DND-41 (cell line): ENCODE measurements around the gene GPR146.

Source experiments
- ATAC-seq: fragments of 200-7000 bp; cut with Tn5 transposase; 3 replicates; pipeline ENCODE4 v1.9.1; 2021; ENCODE audit warnings: low read depth; ENCODE audit not compliant: insufficient read depth
- DNase-seq: peaks from one replicate; pipeline ENCODE4 v3.0.0-alpha.2; 2020
- H2AFZ ChIP-seq: 2 replicates; pipeline ENCODE4 v1.6.0; 2012; ENCODE audit warnings: low read depth, low read length
- H3K27ac ChIP-seq: 2 replicates; pipeline ENCODE4 v1.5.1; 2012; ENCODE audit warnings: low read length, inconsistent platforms
- H3K27me3 ChIP-seq: fragments of 200-600 bp; sonication (generic); 2 replicates; pipeline ENCODE4 v1.6.0; 2012; ENCODE audit warnings: low read length, mild to moderate bottlenecking, inconsistent platforms; ENCODE audit not compliant: insufficient read depth, poor library complexity
- H3K36me3 ChIP-seq: 2 replicates; pipeline ENCODE4 v1.5.1; 2012; ENCODE audit warnings: low read length, inconsistent platforms; ENCODE audit not compliant: insufficient read depth
- H3K4me1 ChIP-seq: 2 replicates; pipeline ENCODE4 v1.5.1; 2012; ENCODE audit warnings: mild to moderate bottlenecking, low read length; ENCODE audit not compliant: insufficient read depth
- H3K4me2 ChIP-seq: 2 replicates; pipeline ENCODE4 v1.6.0; 2012; ENCODE audit warnings: mild to moderate bottlenecking, moderate library complexity, low read length, inconsistent platforms; ENCODE audit not compliant: insufficient read depth
- H3K4me3 ChIP-seq, 2 experiments: fragments of 200-600 bp in 1 of 2; shearing (Covaris generic) in 1 of 2; 2 replicates each; pipeline ENCODE4 v1.5.1; 2012 to 2016; ENCODE audit warnings: inconsistent platforms in 2 of 2, low read length in 2 of 2, mild to moderate bottlenecking in 2 of 2, low read depth in 1 of 2, moderate library complexity in 1 of 2
- H3K79me2 ChIP-seq: 2 replicates; pipeline ENCODE4 v1.6.0; 2012; ENCODE audit warnings: low read length, inconsistent platforms; ENCODE audit not compliant: insufficient read depth
- H3K9ac ChIP-seq: 2 replicates; pipeline ENCODE4 v1.6.0; 2012; ENCODE audit warnings: low read depth, mild to moderate bottlenecking, inconsistent platforms, low read length, moderate library complexity
- H3K9me3 ChIP-seq: 2 replicates; pipeline ENCODE4 v1.5.1; 2012; ENCODE audit warnings: low read length, moderate library complexity, mild to moderate bottlenecking, inconsistent platforms; ENCODE audit not compliant: insufficient read depth, severe bottlenecking
- H4K20me1 ChIP-seq: 2 replicates; pipeline ENCODE4 v1.6.0; 2012; ENCODE audit warnings: low read length; ENCODE audit not compliant: insufficient read depth
- CTCF ChIP-seq: IDR thresholded peaks from 2 replicates; pipeline ENCODE4 v1.5.1; 2012; ENCODE audit warnings: borderline replicate concordance, low read length, moderate library complexity, mild to moderate bottlenecking; ENCODE audit not compliant: poor library complexity, severe bottlenecking; ENCODE audit errors: extremely low read depth
- EZH2 ChIP-seq: IDR thresholded peaks from 3 replicates; pipeline ENCODE4 v1.6.1; 2012; ENCODE audit warnings: borderline replicate concordance, low read depth, mild to moderate bottlenecking, moderate library complexity, low read length, inconsistent platforms; ENCODE audit not compliant: severe bottlenecking

The GPR146 gene

GRCh38 chr7:1074593-1075431 lies 30.5 kb downstream of the GPR146 start:
- Histone ChIP-seq H3K36me3 (no peaks in the 10 kb centered on the region), H3K27ac (no peak overlapping the region), H3K4me3 (no peak overlapping the region), H4K20me1 (peaks cover 22% of the 10 kb centered on the region), H3K4me1 (no peaks in the 10 kb centered on the region), H3K79me2 (no peaks in the 10 kb centered on the region), H3K27me3 (no peaks in the 10 kb centered on the region), H2AFZ (no peak overlapping the region), H3K9me3 (peaks cover 7% of the 10 kb centered on the region), H3K4me2 (no peak overlapping the region), H3K9ac (no peak overlapping the region)
- TF ChIP-seq EZH2 (no peak), CTCF (no peak)
- DNase-seq: no peak
- ATAC-seq: no peak

GRCh38 chr7:1076184-1077072 lies 32.1 kb downstream of the GPR146 start:
- Histone ChIP-seq H4K20me1 (peaks cover 34% of the 10 kb centered on the region), H3K9me3 (no peaks in the 10 kb centered on the region), H3K79me2 (no peaks in the 10 kb centered on the region), H2AFZ (no peak overlapping the region), H3K4me3 (no peak overlapping the region), H3K4me2 (no peak overlapping the region), H3K9ac (no peak overlapping the region), H3K27ac (no peak overlapping the region), H3K27me3 (no peaks in the 10 kb centered on the region), H3K36me3 (no peaks in the 10 kb centered on the region), H3K4me1 (no peaks in the 10 kb centered on the region)
- DNase-seq (no peak), ATAC-seq (no peak)
- no peak for TF ChIP-seq EZH2
- TF ChIP-seq CTCF: no peak

- ATAC-seq (no peak), DNase-seq (no peak)
- no peak overlapping the region for H3K4me2 ChIP-seq
- H4K20me1 ChIP-seq: peaks cover 44% of the 10 kb centered on the region
- H3K4me1 ChIP-seq: no peaks in the 10 kb centered on the region
- no peaks in the 10 kb centered on the region for H3K36me3 ChIP-seq
- H3K27me3 ChIP-seq: no peaks in the 10 kb centered on the region
- no peak overlapping the region for H3K27ac ChIP-seq
- no peak overlapping the region for H2AFZ ChIP-seq
- no peak overlapping the region for H3K4me3 ChIP-seq
- TF ChIP-seq CTCF: no peak
- no peaks in the 10 kb centered on the region for H3K79me2 ChIP-seq
- H3K9ac ChIP-seq: no peak overlapping the region
- no peaks in the 10 kb centered on the region for H3K9me3 ChIP-seq
Observed at GRCh38 chr7:1078519-1078918, 34.2 kb downstream of the GPR146 start.
